ENCODE results near the gene ZNF700. TPM values are rescaled to one million over a fixed set of nuclear protein-coding genes. Genes with fewer than 3 reads are reported as not detected.
A peak's percentile ranks its signal among the peaks of the same experiment; 100 is the strongest.

Gene ZNF700
- total and polyA plus RNA-seq, 9 of the 15 experiments (the other 6 are each of a cell fraction or from before 2014, with no cell fraction given): 10.3 to 24.7 (median 14.1) TPM

GRCh38 chr19:11949201-11949600, 24.3 kb downstream of the ZNF700 start (continued):
- TF ChIP-seq TCF3 (CRISPR knock-in tag; IDR thresholded peaks at IDR 0.05) (no peak), SIRT6 (IDR thresholded peaks at IDR 0.05; ENCODE audit: low read depth, low read length) (no peak), KDM4B (IDR thresholded peaks at IDR 0.05; ENCODE audit: borderline replicate concordance in 2 of 2, low read depth in 1 of 2) (no peak), DMBX1 (CRISPR knock-in tag; IDR thresholded peaks at IDR 0.05; ENCODE audit: borderline replicate concordance) (peak; percentile 31; the same call in 1 of the 2 replicates), E2F4 (CRISPR knock-in tag; IDR thresholded peaks at IDR 0.05; ENCODE audit: low read depth) (no peak), ZNF134 (CRISPR knock-in tag; conservative IDR thresholded peaks at IDR 0.05) (peak; percentile 57; the same call in 1 of the 2 replicates), ZNF696 (CRISPR knock-in tag; conservative IDR thresholded peaks at IDR 0.05) (no peak), TEAD4 (IDR thresholded peaks at IDR 0.05; ENCODE audit: low read length) (peak; percentile 68), TEAD4 (CRISPR knock-in tag; IDR thresholded peaks at IDR 0.05; ENCODE audit: borderline replicate concordance) (no peak), MXI1 (IDR thresholded peaks at IDR 0.05; ENCODE audit: low read depth, low read length) (no peak), NR2C1 (IDR thresholded peaks at IDR 0.05) (no peak), NR2C1 (tag; IDR thresholded peaks at IDR 0.05) (no peak), CBX1 (IDR thresholded peaks at IDR 0.05; ENCODE audit: low read depth) (peak; percentile 90), ZNF24 (IDR thresholded peaks at IDR 0.05) (peak; percentile 75), HDAC6 (IDR thresholded peaks at IDR 0.05; ENCODE audit: low read depth, low read length) (0 out of 2 replicates have a peak, but pooled peaks have one; percentile 57), ZNF717 (CRISPR knock-in tag; IDR thresholded peaks at IDR 0.05) (no peak), TRIM28 (IDR thresholded peaks at IDR 0.05) (peak; percentile 96), XRCC3 (IDR thresholded peaks at IDR 0.05) (peak; percentile 75; the same call in 1 of the 2 replicates), CLOCK (CRISPR knock-in tag; IDR thresholded peaks at IDR 0.05; ENCODE audit: borderline replicate concordance) (no peak), JUN (IDR thresholded peaks at IDR 0.05; ENCODE audit: borderline replicate concordance, low read depth, low read length) (0 out of 2 replicates have a peak, but pooled peaks have one; percentile 15), JUN (CRISPR knock-in tag; IDR thresholded peaks at IDR 0.05; ENCODE audit: borderline replicate concordance) (no peak), CEBPG (CRISPR knock-in tag; IDR thresholded peaks at IDR 0.05) (no peak), CEBPG (tag; conservative IDR thresholded peaks at IDR 0.05 in 1 of 2, IDR thresholded peaks at IDR 0.05 in 1 of 2) (no peak)
- TF ChIP-seq, protein P1, sequence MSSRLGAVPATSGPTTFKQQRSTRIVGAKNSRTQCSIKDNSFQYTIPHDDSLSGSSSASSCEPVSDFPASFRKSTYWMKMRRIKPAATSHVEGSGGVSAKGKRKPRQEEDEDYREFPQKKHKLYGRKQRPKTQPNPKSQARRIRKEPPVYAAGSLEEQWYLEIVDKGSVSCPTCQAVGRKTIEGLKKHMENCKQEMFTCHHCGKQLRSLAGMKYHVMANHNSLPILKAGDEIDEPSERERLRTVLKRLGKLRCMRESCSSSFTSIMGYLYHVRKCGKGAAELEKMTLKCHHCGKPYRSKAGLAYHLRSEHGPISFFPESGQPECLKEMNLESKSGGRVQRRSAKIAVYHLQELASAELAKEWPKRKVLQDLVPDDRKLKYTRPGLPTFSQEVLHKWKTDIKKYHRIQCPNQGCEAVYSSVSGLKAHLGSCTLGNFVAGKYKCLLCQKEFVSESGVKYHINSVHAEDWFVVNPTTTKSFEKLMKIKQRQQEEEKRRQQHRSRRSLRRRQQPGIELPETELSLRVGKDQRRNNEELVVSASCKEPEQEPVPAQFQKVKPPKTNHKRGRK (tag; IDR thresholded peaks at IDR 0.05): no peak
- TF ChIP-seq, protein P2, sequence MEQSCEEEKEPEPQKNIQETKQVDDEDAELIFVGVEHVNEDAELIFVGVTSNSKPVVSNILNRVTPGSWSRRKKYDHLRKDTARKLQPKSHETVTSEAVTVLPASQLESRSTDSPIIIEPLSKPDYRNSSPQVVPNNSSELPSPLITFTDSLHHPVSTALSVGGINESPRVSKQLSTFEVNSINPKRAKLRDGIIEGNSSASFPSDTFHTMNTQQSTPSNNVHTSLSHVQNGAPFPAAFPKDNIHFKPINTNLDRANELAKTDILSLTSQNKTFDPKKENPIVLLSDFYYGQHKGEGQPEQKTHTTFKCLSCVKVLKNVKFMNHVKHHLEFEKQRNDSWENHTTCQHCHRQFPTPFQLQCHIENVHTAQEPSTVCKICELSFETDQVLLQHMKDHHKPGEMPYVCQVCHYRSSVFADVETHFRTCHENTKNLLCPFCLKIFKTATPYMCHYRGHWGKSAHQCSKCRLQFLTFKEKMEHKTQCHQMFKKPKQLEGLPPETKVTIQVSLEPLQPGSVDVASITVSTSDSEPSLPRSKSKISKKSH (CRISPR knock-in tag; IDR thresholded peaks at IDR 0.05): peak; percentile 81; the same call in 1 of the 2 replicates
